GM21447 (cell line): Measurements from ENCODE around the gene RITA1.
A peak's percentile ranks its signal among the peaks of the same experiment; 100 is the strongest.
"Not testable (repeated sequence)": the region's sequence is repeated elsewhere in the genome, so short reads cannot be mapped to it uniquely, and the experiment has no call there.

Experiments
- ATAC-seq: cut with Tn5 transposase; IDR thresholded peaks from one replicate; pipeline ENCODE4 v1.9.1; 2021; ENCODE audit not compliant: unreplicated experiment

Gene RITA1

GRCh38 chr12:113201187-113202177 lies 16.0 kb downstream of the RITA1 start:
- ATAC-seq: no peak

- ATAC-seq: no peak
Measured at GRCh38 chr12:113202300-113203075, 17.0 kb downstream of the RITA1 start.

GRCh38 chr12:113203852-113204760 lies 18.6 kb downstream of the RITA1 start:
- no peak for ATAC-seq

GRCh38 chr12:113204804-113205203 lies 19.3 kb downstream of the RITA1 start:
- no peak for ATAC-seq

- ATAC-seq: not testable (repeated sequence)
Measured at GRCh38 chr12:113206802-113207201, 21.3 kb downstream of the RITA1 start.

GRCh38 chr12:113207613-113208040 lies 22.1 kb downstream of the RITA1 start:
- ATAC-seq: no peak

GRCh38 chr12:113208041-113208934 lies 22.8 kb downstream of the RITA1 start:
- peak; percentile 77 for ATAC-seq

GRCh38 chr12:113211160-113211559 lies 25.6 kb downstream of the RITA1 start:
- no peak for ATAC-seq

GRCh38 chr12:113214895-113215400 lies 29.4 kb downstream of the RITA1 start:
- ATAC-seq: peak; percentile 62

- ATAC-seq: no peak
Measured at GRCh38 chr12:113216027-113216426, 30.5 kb downstream of the RITA1 start.

GRCh38 chr12:113220593-113221180 lies 35.2 kb downstream of the RITA1 start:
- ATAC-seq: no peak

GRCh38 chr12:113221181-113221996 lies 35.9 kb downstream of the RITA1 start, which contains the start of gene TPCN1:
Gene TPCN1, plus strand, starts transcription at chr12:113221464. Its CDS starts 5,389 bp downstream, at chr12:113226853.
- ATAC-seq: peak; percentile 86

- ATAC-seq: no peak
Measured at GRCh38 chr12:113221997-113222729, 36.6 kb downstream of the RITA1 start.

- no peak for ATAC-seq
Measured at GRCh38 chr12:113222730-113223531, 37.4 kb downstream of the RITA1 start.

- ATAC-seq: no peak
Measured at GRCh38 chr12:113224955-113225354, 39.4 kb downstream of the RITA1 start.

GRCh38 chr12:113226696-113227568 lies 41.4 kb downstream of the RITA1 start:
- no peak for ATAC-seq
